NB4 (cell line): ENCODE measurements around the gene KIAA0040.

Source experiments
- DNase-seq: peaks from one replicate; pipeline ENCODE4 v3.0.0; 2010; ENCODE audit warnings: low read depth
- H3K4me3 ChIP-seq: one replicate; pipeline ENCODE4 v1.5.1; 2011; ENCODE audit warnings: mild to moderate bottlenecking, low read depth, low read length, moderate library complexity
- MYC ChIP-seq: IDR thresholded peaks from 2 replicates; pipeline ENCODE4 v1.6.1; 2011; ENCODE audit warnings: low read depth, low read length
- POLR2A ChIP-seq: IDR thresholded peaks from 2 replicates; pipeline ENCODE4 v1.6.1; 2011; ENCODE audit warnings: mild to moderate bottlenecking; ENCODE audit not compliant: insufficient read length; ENCODE audit errors: extremely low read depth
- TF ChIP-seq, protein P1 (sequence below): IDR thresholded peaks from 2 replicates; pipeline ENCODE4 v1.6.1; 2011; ENCODE audit warnings: low read depth, low read length
- TF ChIP-seq, protein P2 (sequence below): IDR thresholded peaks from one replicate; pipeline ENCODE4 v1.5.1; 2012; ENCODE audit warnings: low read depth, low read length

Gene KIAA0040

DNA sequence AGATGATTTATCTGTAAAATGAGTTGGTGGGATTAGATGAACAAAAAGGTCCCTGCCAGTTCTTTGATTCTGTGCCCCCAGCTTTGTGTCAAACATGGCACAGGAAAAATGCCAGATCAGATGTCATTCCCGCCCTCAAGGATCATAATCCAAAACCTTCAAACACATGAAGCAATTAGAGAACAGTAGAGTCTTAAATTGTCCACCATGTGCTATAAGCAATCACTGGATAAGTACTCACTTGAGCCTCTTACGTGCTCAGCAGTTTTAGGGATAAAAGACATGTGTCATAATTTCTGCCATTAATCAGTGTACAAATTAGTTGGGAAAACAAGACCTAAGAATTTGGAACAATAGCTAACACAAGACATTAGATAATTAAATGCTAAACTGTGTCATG is 15.4 kb upstream of the KIAA0040 start:
- no peak for DNase-seq
- TF ChIP-seq POLR2A (no peak), MYC (no peak)
- TF ChIP-seq, protein P1, sequence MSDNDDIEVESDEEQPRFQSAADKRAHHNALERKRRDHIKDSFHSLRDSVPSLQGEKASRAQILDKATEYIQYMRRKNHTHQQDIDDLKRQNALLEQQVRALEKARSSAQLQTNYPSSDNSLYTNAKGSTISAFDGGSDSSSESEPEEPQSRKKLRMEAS = no peak
- TF ChIP-seq, protein P2, sequence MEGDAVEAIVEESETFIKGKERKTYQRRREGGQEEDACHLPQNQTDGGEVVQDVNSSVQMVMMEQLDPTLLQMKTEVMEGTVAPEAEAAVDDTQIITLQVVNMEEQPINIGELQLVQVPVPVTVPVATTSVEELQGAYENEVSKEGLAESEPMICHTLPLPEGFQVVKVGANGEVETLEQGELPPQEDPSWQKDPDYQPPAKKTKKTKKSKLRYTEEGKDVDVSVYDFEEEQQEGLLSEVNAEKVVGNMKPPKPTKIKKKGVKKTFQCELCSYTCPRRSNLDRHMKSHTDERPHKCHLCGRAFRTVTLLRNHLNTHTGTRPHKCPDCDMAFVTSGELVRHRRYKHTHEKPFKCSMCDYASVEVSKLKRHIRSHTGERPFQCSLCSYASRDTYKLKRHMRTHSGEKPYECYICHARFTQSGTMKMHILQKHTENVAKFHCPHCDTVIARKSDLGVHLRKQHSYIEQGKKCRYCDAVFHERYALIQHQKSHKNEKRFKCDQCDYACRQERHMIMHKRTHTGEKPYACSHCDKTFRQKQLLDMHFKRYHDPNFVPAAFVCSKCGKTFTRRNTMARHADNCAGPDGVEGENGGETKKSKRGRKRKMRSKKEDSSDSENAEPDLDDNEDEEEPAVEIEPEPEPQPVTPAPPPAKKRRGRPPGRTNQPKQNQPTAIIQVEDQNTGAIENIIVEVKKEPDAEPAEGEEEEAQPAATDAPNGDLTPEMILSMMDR = no peak
- no peak overlapping the region for H3K4me3 ChIP-seq

DNA sequence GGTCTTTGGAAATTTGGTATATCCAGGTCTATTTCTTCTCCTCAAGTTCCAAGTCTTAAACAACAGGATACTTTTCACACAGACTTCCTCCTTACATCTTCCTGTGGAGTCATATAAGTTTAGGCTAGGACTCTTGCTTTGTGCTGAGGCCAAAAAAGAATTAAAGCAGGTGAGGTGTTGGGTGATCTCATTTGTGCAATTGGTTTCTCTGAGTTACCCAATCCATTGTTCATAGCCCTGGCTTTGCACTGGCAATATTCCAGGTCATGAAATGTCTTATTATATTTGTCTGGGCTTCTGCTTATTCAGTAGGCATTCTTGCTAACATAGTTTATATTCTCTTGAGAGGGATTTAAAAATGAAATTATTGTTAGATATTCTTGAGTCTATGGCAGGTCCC is 14.1 kb upstream of the KIAA0040 start:
- TF ChIP-seq POLR2A (no peak), MYC (no peak)
- TF ChIP-seq, protein P1 = no peak
- TF ChIP-seq, protein P2 = no peak
- DNase-seq = no peak
- H3K4me3 ChIP-seq = no peak overlapping the region

DNA sequence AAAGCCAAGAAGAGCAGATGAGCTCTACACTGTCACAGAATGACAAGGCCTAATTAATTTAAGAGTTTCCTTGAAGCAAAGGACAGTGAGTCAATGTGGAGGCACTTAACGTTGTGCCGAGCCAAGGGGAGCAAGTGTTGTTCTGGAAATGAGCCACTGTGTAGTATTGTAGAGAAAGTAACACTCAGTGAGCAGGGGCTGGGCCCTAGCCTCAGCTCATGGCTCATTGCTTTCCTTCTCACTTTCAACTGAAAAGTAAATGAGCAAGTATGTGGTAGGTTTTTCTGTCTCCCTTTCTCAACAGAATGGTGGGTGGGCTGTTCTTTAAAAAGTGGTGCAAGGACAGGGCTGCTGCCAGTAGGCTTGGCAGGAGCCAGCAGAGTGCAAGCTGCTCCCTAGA is 11.8 kb upstream of the KIAA0040 start:
- TF ChIP-seq MYC (no peak), POLR2A (no peak)
- TF ChIP-seq, protein P1 = no peak
- TF ChIP-seq, protein P2 = no peak
- no peak for DNase-seq
- no peak overlapping the region for H3K4me3 ChIP-seq

DNA sequence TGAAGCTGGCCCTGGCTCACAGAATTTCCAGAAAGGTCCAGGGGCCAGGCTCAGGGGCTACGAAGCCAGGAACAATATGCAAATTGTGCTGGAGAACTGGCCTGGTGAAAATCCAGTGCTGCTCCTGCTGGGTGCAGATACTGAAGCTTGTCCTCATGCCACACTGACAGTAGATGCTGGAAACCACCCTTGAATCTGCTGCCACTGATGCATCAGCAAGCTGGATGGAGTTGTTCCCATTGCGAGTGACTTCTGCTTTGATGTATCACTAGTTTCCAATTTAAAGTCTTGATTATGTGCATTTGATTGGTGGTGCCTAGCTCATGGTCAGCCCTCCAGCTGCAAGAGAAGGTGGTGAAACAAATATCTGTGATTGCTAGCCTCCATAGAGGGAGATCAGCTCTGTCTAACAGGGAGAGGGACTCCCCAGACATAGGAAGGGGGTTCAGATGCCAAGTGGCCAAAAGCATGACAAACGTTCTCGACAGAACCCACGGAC is 11.0 kb upstream of the KIAA0040 start:
- TF ChIP-seq, protein P2 = no peak
- TF ChIP-seq POLR2A (no peak), MYC (no peak)
- TF ChIP-seq, protein P1 = no peak
- H3K4me3 ChIP-seq = no peak overlapping the region
- no peak for DNase-seq

DNA sequence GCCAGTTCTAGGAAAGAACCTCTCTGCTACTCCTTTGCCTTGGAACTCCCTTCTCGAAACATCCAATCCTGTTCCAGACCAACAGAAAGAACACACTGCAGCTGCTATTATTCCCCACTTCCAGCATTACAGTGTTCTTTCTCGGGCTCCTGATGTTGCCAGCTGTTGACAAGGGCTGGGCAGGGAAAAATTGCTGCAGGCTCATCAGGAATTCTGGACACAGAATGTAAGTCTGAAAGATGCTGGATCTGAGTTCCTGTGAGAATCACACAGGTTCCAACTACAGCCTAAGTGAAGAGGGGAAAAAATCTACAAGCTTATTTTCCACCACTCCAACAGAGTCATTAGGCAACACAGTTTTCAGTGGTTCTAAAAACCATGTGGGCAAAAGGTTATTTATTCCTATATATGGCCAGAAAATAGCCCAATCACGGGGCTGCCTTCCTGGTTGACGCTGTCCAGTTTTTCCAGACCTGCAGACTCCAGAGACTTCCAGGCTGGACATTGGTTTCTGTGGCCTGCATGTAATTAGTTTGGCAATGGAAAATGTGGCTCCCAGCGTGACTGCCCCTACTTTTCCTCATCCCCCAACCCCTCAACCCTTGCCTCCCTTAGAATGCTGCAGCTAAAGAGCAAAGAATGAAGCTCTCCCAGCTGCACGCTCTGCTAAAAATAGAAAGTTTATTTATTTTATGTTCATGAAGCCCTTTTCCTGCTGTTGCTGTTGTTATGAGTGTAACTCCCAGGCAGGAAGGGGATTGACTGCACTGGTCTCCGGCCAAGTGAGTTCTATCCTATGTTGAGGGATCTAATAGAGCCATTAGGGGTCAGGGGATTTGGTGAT is 8.3 kb upstream of the KIAA0040 start:
- TF ChIP-seq MYC = no peak
- no peak for TF ChIP-seq POLR2A
- TF ChIP-seq, protein P2 = no peak
- TF ChIP-seq, protein P1 = no peak
- no peak overlapping the region for H3K4me3 ChIP-seq
- DNase-seq = no peak
